Gastrocnemius medialis (tissue), 4 donors: ENCODE measurements around the gene ZNF446.

ENCODE experiments used
- CTCF ChIP-seq, 5 experiments: fragments of 450-650 bp in 3 of 5; fragments of 200-600 bp in 2 of 5; sonication (generic) in 2 of 5; IDR thresholded peaks in 4 of 5; conservative IDR thresholded peaks in 1 of 5; 1 replicate in 4 of 5; 2 replicates in 1 of 5; pipeline ENCODE4 v1.5.1; 2016 to 2019; ENCODE audit warnings: antibody characterized with exemption in 5 of 5, mild to moderate bottlenecking in 3 of 5, moderate library complexity in 3 of 5
- POLR2A ChIP-seq, 2 donors: fragments of 450-650 bp; IDR thresholded peaks; one replicate each; pipeline ENCODE4 v1.6.1; 2017; ENCODE audit warnings: antibody characterized with exemption in 2 of 2, mild to moderate bottlenecking in 2 of 2, moderate library complexity in 2 of 2

- TF ChIP-seq CTCF (IDR thresholded peaks at IDR 0.05 in 4 of 5, conservative IDR thresholded peaks at IDR 0.05 in 1 of 5) = peak; percentile 74 to 92 (median 87)
- peak; percentile 11 to 34 for TF ChIP-seq POLR2A (IDR thresholded peaks at IDR 0.05)
Measured at GRCh38 chr19:58519355-58520256, 43.5 kb downstream of the ZNF446 start, which contains the start of gene ZBTB45.
